ENCODE results near the gene MICALL1. TPM values are rescaled to one million over a fixed set of nuclear protein-coding genes. Genes with fewer than 3 reads are reported as not detected.

The MICALL1 gene
- total and polyA plus RNA-seq, 2 of the 4 experiments (the other 2 are of a cell fraction) = 12.4 to 22.3 TPM

GRCh38 chr22:37973271-37974170 is 67.4 kb downstream of the MICALL1 start:
- no peak overlapping the region for H3K14ac ChIP-seq (replicated peaks; ENCODE audit: low read depth, low read length)
- CTCF ChIA-PET = no interaction called here
- H3K56ac ChIP-seq (ENCODE audit: extremely low read depth, insufficient read depth, low read length) = no peak overlapping the region
- no peaks in the 10 kb centered on the region for H3K27me3 ChIP-seq (ENCODE audit: control insufficient read depth, insufficient read depth, low read length)
- BruUV-seq (replicated peaks) = no TSS peak
- DNase-seq (no peak), ATAC-seq (ENCODE audit: low read depth) (no peak)
- no peak overlapping the region for H4K91ac ChIP-seq (ENCODE audit: insufficient read depth, low read depth, low read length)
- no peaks in the 10 kb centered on the region for H3K79me1 ChIP-seq (ENCODE audit: low read depth in 1 of 2, low read length in 2 of 2)
- H2BK20ac ChIP-seq (ENCODE audit: low read depth, low read length) = no peak overlapping the region
- H4K8ac ChIP-seq (ENCODE audit: low read depth in 2 of 2, low read length in 2 of 2) = no peak overlapping the region
- no peak overlapping the region for H4K5ac ChIP-seq (ENCODE audit: low read depth, low read length)
- no peak overlapping the region for H3K27ac ChIP-seq (ENCODE audit: insufficient read depth, low read length)
- intact Hi-C loops (cut with micrococcal nuclease) (no loop called here), in situ Hi-C loops (cut with MboI; ENCODE audit: low sequenced_read_pairs) (no loop called here), dilution Hi-C loops (cut with HindIII; ENCODE audit: low sequenced_read_pairs, unreplicated experiment) (no loop called here)
- no peak overlapping the region for H3K23ac ChIP-seq (ENCODE audit: low read depth, low read length)
- WGBS, 2 experiments (ENCODE audit: extremely low coverage in 2 of 2, insufficient read length in 1 of 2) = 98% methylated on average over 11 of the region's 33 CpGs; no CpG with 5 or more reads in 1 of the 2 experiments
- H3K18ac ChIP-seq (ENCODE audit: low read depth, low read length) = no peak overlapping the region
- H3K36me3 ChIP-seq (ENCODE audit: control insufficient read depth, insufficient read depth, low read length) = peaks cover under 1% of the 10 kb centered on the region
- no peak overlapping the region for H2BK15ac ChIP-seq (ENCODE audit: low read depth, low read length)
- no peak overlapping the region for H3K9ac ChIP-seq (ENCODE audit: low read depth, low read length)
- no peak overlapping the region for H2AFZ ChIP-seq (replicated peaks; ENCODE audit: low read length, poor library complexity)
- POLR2A ChIA-PET (ENCODE audit: unreplicated experiment) = no interaction called here
- H3K4ac ChIP-seq (ENCODE audit: low read depth, low read length) = no peak overlapping the region
- H3K4me1 ChIP-seq (ENCODE audit: control insufficient read depth, insufficient read depth, low read length) = no peaks in the 10 kb centered on the region
- no peak overlapping the region for H2BK120ac ChIP-seq (ENCODE audit: low read depth, low read length)
- H3K4me2 ChIP-seq (ENCODE audit: low read depth, low read length) = no peak overlapping the region
- no peaks in the 10 kb centered on the region for H3K9me3 ChIP-seq (ENCODE audit: control insufficient read depth, insufficient read depth, low read length)
- no peak overlapping the region for H2BK5ac ChIP-seq (ENCODE audit: low read depth, low read length, poor library complexity, severe bottlenecking)
- H3K9me1 ChIP-seq (ENCODE audit: insufficient read depth, low read length) = no peaks in the 10 kb centered on the region; the same call in 1 of the 2 replicates
- peaks cover 2% of the 10 kb centered on the region for H4K20me1 ChIP-seq (ENCODE audit: insufficient read depth, low read length)
- H3K4me3 ChIP-seq (ENCODE audit: insufficient read depth, low read depth, low read length) = no peak overlapping the region
- H2AK5ac ChIP-seq (ENCODE audit: low read depth, low read length) = no peak overlapping the region
- no peak overlapping the region for H2AK9ac ChIP-seq (replicated peaks; ENCODE audit: low read depth, low read length, poor library complexity)
- TF ChIP-seq RAD21 (IDR thresholded peaks at IDR 0.05; ENCODE audit: low read length) (no peak), RCOR1 (IDR thresholded peaks at IDR 0.05; ENCODE audit: insufficient replicate concordance, low read length) (no peak), MAFK (IDR thresholded peaks at IDR 0.05; ENCODE audit: low read depth, low read length) (no peak), NFE2L2 (IDR thresholded peaks at IDR 0.05; ENCODE audit: low read depth, low read length) (no peak), RFX5 (IDR thresholded peaks at IDR 0.05; ENCODE audit: low read depth, low read length) (no peak), ELK1 (IDR thresholded peaks at IDR 0.05; ENCODE audit: borderline replicate concordance, low read depth, low read length) (no peak), CEBPB (IDR thresholded peaks at IDR 0.05; ENCODE audit: low read depth, low read length) (no peak), MAZ (IDR thresholded peaks at IDR 0.05; ENCODE audit: borderline replicate concordance, low read depth, low read length) (no peak), CTCF (conservative IDR thresholded peaks at IDR 0.05; ENCODE audit: low read depth, low read length) (no peak), BHLHE40 (IDR thresholded peaks at IDR 0.05; ENCODE audit: low read depth, low read length) (no peak), POLR2A (IDR thresholded peaks at IDR 0.05; ENCODE audit: low read depth, low read length) (no peak), SMC3 (IDR thresholded peaks at IDR 0.05; ENCODE audit: low read depth, low read length) (no peak), FOS (IDR thresholded peaks at IDR 0.05; ENCODE audit: low read depth, low read length) (no peak), CHD1 (IDR thresholded peaks at IDR 0.05; ENCODE audit: low read depth, low read length) (no peak)
- TF ChIP-seq, protein P1, sequence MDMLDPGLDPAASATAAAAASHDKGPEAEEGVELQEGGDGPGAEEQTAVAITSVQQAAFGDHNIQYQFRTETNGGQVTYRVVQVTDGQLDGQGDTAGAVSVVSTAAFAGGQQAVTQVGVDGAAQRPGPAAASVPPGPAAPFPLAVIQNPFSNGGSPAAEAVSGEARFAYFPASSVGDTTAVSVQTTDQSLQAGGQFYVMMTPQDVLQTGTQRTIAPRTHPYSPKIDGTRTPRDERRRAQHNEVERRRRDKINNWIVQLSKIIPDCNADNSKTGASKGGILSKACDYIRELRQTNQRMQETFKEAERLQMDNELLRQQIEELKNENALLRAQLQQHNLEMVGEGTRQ (IDR thresholded peaks at IDR 0.05; ENCODE audit: low read depth, low read length) = no peak
